ENCODE results near the gene AATK.

The AATK gene

DNA sequence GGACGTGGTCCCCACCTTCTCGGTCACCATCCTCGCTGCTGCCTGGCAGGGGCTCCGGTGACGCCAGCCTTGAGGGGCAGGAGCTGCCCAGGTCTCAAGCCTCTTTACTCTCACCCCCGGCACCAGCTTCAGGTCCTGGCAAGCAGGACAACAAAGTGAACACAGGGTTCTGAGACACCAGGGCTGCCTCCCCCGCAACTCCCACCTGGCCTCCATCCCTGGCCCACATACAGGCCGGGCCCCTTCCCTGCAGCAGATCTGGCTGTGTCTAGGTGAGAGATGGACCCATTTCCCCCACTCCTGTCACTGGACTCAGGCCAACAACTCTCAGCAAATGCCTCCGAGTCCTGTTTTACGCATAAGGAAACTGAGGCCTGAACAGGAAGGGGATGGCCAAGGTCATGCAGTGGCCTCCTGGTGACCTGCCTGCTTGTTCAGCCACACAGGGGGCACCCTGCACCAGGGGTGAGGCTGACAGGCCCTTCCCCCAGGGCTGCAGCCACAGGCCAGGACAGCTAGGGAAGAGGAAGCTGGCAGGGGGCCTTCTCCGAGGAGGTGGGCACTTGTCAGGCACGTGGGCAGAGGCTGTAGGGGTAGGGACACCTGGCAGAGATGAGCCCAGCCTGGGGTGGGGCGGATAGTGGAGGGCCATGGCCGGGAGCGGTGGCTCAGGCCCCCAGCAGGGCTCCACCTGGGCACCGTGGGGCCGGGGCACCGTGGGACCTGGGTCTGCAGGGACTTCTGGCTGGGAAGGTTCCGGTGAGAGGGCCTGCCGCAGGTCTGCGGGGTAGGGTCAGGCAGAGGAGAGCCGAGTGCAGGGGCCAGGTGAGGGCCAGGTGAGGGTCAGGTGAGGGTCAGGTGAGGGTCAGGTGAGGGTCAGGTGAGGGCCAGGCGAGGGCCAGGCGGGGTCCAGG lies 47.5 kb downstream of the AATK start:
- peak in 1 of 51 donors; percentile 55 for DNase-seq

GRCh38 chr17:81117672-81118198 lies 48.3 kb downstream of the AATK start:
- DNase-seq, result no peak

DNA sequence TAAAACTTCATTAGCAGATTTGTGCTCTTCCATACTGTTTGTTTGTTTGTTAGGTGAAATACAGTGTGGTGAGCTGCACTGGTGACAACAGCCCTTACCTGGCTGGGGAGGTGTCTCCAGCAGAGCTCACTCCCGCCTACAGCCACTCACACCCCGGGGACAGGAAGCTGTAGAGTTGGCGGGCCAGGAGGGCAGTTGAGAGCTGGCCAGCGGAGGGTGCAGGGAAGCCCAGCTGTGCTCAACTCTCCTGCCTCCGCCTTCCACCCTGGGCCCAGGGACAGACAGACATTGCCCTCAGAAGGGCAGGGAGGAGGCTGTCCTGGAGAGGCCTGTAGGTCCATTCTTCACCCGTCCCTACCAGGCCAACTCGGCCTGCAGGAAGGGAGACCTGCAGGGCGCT lies 49.3 kb downstream of the AATK start:
- no peak for DNase-seq

GRCh38 chr17:81115749-81116464 lies 50.1 kb downstream of the AATK start:
- DNase-seq, result peak in 17 of 51 donors; percentile 19 to 58 (median 36)

- DNase-seq, result peak in 3 of 51 donors; percentile 29 to 55 (median 36)
Measured at GRCh38 chr17:81115219-81115618, 50.8 kb downstream of the AATK start.

DNA sequence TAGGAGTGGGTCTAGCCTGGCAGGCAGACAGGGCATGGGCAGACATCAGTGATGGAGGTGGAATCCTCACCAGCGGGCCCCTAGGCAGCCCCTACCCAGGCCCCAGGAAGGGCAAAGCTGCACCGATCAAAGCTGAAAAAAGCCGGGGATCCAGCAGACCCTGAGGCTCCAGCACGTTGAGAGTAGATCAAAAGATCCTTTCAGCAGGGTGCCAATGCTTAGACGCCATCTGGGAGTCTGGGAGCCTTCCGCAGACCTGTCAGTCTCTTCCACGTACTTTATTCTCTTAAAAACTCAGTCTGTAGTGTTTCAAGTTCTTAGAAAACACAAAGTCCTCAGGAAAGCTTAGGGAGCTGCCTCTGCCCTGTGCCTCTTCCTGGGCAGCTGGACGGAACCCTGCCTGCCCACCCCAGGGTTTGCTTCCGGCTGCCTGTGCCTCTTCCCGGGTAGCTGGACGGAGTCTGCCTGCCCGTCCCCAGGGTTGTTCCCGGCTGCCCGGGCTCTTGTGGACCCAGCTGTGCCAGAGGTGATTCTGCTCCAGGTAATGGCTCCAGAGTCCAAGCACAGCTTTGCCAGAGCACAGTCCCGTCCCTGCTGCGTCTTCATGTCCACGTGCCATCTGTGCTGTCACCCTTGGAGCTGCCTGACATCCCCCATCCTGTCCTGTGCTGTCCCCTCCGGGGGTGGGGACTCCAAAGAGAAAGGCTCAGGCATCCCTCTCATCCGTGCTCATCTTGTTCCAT lies 51.5 kb downstream of the AATK start:
- peak in 1 of 51 donors; percentile 41 for DNase-seq

GRCh38 chr17:81113158-81113724 lies 52.8 kb downstream of the AATK start:
- peak in 2 of 51 donors; percentile 22 to 29 for DNase-seq

DNA sequence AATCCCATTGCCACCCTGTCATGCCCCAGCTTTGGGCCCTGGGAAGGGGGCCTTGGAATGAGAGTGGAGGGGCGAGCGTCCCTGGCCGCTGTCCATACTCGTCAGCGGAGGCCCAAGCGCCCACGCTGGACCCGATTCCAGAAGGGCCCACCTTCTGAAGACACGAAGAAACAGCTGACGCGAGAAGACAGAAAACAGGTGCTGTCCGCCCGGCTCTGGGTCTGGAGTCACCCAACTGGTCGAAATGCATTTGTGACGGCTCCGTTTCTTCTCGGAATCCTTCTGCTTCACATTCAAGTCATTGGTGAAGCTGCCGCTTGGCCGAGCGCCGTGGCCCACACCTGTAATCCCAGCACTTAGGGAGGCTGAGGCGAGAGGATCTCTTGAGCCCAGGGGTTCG lies 53.6 kb downstream of the AATK start:
- DNase-seq, result no peak

DNA sequence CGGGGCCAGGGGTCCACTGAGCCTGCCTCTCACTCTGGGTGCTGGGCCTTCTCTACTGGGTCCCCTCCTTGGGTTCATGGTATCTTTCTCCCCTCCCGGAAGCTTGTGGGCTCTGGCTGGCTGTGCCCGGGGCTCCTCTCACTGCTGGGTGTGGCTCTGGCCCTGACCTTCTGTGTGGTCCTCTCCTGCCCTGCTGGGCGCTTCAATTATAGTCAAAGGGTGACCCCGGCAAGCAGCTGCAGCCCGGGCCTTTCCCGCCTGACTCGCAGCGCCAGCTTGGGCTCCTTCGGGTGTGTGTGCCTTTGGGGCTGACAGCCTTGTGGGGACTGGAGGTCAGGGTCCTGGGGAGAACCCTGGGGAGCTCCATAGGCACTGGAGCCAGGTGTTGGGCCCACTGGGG lies 55.0 kb downstream of the AATK start:
- DNase-seq, result no peak

DNA sequence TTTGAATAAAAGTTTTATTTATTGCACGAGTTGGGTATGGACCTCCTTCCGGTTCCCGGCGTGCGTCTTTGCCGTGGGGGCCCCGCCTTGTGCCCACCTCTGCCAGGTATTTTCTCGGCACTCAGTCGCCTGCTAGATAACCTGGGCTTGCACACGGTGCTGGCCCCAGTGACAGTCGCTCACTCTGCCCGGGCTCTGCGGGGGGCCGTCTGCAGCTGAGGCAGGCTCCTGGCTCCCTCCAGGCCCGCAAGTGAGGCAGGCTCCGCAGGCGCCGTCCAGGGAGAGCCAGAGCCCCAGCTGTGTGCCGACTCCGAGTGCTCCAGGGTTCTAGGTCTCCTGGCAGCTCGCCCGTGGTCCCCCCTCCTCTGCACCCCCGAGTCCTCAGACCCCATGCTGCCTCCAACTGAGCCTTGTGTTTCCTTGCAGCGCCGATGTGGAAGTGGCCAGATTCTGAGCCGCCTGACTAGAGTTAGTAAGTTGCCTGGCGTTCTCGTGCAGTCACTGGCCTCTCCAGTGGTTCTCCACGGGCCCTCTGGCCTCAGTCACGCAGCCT lies 55.5 kb downstream of the AATK start:
- DNase-seq, result peak in 8 of 51 donors; percentile 25 to 50 (median 34)

DNA sequence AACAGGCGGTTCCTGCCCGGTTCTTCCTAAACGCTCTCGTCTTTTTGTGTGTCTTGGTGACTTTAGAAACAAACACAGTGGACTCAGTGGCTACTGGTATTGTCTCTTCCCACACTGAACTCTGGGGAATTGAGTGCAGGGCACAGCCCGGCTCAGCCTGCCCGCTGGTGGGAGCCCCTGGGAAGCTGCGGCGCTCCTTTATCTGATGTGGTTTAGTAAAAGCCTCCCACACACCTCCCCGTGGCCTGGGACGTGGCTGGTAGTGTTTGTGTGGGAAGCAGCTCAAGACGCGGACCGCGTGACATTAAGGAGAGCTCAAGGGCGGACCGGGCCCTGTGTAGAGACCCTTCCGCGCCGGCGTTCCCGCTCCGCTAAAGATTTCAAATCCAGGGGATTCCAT lies 56.1 kb downstream of the AATK start:
- DNase-seq, result no peak

DNA sequence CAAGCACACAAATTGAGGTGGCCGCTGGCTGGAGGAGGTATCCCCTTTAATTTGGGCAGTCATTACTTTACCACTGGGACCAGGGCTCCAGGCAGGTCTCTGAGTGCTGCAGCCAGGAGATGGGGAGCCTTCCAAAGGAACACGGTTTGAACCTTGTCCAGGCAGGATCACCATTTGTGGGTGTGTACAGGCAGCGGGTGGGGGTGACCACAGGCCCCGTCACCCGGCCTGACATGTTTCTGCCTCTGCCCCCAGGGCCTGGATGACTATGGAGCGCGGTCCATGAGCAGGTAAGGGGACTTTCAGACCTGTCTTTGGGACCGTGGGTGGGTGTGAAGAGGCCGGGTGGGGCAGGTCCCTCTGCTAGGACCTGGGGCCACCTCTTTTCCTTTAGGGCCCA lies 57.8 kb downstream of the AATK start:
- DNase-seq, result no peak

DNA sequence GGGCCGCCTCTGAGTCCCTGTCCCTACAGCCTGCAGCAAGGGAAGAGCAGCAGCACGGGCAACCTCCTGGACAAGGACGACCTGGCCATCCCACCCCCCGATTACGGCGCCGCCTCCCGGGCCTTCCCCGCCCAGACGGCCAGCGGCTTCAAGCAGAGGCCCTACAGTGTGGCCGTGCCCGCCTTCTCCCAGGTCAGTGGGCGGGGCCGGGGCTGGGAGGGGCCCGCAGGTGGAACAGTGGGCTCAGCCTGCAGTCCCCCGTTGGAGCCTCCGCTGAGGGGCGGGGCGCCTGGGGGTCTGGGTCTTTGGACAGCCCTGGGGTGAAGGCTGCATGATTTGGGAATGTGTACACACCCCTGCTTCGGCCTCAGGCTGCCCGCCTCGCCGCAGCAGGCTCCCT lies 59.3 kb downstream of the AATK start:
- no peak for DNase-seq

DNA sequence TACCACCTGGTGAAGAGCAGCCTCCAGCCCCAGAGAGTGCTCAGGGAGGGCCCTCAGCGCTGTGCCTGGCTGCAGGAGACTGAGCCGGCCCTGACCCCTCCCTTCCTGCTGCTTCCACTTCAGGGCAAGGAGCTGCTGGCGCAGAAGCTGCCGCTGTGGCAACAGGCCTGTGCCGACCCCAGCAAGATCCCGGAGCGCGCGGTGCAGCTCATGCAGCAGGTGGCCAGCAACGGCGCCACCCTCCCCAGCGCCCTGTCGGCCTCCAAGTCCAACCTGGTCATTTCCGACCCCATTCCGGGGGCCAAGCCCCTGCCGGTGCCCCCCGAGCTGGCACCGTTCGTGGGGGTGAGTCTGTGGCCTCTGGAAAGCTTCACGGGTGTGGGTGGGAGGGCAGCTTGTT lies 62.6 kb downstream of the AATK start:
- no peak for DNase-seq

GRCh38 chr17:81102869-81103268 lies 63.2 kb downstream of the AATK start:
- no peak for DNase-seq

DNA sequence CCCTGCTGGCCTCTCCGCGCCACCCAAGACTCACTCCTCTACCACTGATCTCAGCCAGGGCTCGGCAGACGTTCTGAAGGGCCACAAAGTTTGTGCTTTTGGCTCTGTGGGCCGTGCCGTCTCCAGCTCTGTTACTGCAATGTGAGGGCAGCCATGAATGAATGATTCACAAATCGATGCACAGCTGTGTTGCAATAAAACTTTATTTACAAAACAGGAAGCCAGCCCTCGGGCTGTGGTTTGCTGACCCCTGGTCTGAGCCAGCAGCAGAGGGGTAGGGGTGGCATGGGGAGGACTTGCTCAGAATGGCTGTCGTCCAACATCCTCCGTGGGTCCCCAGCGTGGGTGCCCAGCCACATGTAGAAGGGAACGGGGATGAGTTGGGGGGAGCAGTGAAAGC lies 63.7 kb downstream of the AATK start:
- no peak for DNase-seq

- DNase-seq, result peak in 47 of 51 donors; percentile 26 to 88 (median 64)
Measured at GRCh38 chr17:81101614-81102306, 64.3 kb downstream of the AATK start.

GRCh38 chr17:81100668-81101067 lies 65.4 kb downstream of the AATK start:
- DNase-seq, result no peak

- DNase-seq, result no peak
Measured at GRCh38 chr17:81099888-81100287, 66.1 kb downstream of the AATK start.

- peak in 1 of 51 donors; percentile 25 for DNase-seq
Measured at GRCh38 chr17:81097943-81098308, 68.1 kb downstream of the AATK start.
